Measurements from ENCODE around the gene RPLP2.
A peak's percentile ranks its signal among the peaks of the same experiment; 100 is the strongest.

RPLP2 gene

DNA sequence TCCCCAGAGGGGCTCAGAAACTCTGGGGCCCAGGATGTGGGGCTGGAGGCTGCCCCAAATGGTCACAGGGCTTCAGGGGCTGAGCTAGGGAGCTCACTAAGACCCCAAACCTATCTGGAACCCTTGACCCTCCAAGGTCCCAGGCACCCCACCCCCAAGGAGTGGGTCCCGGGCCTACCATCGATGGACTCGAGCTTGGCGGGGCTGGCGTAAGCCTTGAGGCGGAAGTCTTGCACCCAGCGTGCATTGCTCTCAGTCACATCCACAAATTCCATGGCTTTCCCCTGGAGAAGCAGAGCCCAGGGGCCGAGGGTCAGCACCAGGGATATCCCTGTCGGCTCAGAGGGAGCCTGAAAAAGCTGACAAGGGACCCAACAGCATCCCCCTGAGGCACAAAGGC is 35.9 kb upstream of the RPLP2 start:
- no peak for DNase-seq (ENCODE audit: low read depth)

DNA sequence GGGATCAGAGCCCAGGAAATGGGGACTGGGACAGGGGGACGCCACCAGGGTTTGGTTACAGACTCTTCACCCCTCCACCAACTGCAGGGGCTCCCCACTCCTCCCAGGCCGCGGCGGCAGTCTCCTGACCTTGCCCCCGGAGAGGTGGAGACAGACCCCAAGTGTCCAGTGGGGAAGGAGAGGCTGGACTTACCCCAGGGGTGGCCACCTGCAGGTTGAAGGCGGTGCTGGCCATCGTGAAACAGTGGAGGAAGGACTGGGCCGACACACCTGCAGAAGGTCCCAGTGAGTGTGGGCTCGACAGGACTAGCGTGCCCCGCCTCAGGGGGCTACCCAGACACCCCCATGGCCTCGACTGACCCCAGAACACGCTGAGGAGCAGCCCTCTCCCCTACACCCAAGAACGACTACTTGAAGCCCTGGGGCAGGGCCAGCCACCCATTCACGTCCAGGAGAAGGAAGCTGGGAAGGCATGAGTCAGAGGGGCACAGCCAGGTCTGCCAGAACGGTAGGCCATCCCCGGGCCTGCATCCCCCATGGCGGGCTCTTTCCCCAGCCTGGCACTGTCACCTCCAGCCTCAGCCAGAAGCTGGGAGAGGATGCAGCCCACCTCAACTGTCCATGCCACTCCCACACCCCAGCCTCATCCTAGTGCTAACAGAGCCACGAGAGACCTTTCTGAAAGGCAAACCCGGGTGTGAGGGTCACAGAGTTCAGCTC is 34.7 kb upstream of the RPLP2 start:
- DNase-seq (ENCODE audit: low read depth): no peak

DNA sequence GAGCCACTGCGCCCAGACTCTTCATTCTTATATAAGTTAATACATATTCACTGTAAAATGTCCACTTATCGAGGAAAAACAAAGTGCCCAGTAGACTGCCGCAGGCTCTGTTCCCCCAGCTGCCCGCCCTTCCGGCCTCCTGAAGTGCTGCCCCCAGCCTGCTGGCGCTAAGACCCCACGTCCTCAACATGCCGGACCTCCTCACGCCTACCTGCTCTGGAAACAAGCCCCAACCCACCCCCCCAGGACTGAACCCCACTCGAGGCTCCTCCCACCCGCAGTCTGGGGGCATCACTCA is 33.6 kb upstream of the RPLP2 start:
- DNase-seq (ENCODE audit: low read depth): no peak

DNA sequence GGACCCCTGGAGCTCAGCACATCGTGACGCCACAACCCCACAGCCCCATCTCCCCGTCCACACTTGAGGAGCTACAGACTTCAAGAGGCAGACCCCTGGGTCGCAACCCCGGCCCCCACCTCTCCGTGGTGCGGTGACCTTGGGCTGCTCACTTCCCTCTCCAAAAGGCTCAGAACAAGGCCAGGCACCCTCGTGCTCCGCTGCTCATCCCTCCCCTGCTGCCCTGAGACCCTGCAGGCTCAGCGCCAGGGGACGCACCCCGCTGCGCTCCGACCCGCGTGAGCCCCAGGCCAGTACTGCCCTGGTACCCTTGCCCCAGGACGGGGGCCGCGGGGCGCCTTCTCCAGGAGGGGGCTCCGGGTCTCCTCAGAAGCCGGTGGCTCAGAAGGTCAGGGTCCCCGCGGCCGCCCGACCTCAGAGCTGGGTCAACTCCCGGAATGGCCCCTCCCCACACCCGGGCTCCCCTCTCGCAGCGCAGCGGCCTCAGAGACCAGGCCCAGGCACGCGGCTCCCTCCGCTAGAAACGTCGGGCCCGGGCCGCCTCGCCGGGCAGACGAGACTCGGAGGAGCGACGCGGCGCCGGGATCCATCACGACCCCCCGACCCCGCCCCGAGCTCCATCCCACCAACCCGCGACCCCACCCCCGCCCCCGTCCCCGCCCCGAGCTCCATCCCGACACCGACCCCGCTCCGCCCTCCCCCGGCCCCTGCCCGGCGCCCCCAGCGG is 33.0 kb upstream of the RPLP2 start:
- DNase-seq (ENCODE audit: low read depth): no peak

DNA sequence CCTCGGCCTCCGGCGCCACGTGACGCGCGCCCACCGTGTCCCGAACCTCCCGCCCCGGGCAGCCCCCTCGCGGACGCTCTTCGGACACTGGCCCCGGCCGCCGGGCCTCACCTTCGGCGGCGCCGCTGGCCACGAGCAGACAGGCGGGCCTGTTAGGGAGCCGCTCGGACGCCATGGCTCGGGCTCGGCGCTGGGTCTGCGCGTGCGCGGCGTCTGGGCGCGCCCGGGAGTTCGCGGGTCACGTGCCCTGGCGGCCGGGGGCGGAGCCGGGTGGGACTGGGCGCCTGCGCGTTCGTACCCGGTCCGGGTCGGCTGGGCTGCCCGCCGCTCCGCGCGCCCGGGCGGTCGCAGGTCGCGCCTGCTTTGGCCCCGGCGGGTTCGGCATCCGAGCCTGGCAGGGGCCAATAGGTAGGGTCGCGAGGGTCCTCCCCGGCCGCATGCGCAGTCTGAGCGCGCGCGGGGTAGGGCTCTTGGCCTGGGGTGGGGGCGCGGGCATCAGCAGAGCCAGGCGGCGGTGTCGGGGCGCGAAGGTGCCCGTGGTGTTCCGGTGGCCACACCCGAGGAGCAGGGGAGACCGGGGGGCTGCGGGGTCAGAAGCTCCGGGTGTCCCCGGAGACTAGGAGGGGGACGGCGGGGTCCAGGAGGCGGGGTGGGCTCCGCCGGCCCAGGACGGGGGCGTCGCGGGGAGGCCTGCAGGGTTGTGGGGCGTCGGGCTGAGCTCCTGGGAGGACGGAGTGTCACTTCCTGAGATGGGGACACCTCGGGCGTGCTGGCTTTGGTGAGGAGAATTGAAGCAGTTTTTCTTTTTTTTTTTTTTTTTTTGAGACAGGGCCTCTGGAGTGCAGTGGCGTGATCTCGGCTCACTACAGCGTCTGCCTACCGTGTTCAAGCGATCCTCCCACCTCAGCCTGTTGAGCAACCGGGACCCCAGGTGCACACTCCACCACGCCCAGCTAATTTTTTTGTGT is 32.2 kb upstream of the RPLP2 start, which contains the start of gene GATD1:
GATD1 (minus strand) TSS at position 200 of the 968 bp plus-strand sequence; CDS start at position 175, 25 bp downstream.
- peak; percentile 85 for DNase-seq (ENCODE audit: low read depth)

DNA sequence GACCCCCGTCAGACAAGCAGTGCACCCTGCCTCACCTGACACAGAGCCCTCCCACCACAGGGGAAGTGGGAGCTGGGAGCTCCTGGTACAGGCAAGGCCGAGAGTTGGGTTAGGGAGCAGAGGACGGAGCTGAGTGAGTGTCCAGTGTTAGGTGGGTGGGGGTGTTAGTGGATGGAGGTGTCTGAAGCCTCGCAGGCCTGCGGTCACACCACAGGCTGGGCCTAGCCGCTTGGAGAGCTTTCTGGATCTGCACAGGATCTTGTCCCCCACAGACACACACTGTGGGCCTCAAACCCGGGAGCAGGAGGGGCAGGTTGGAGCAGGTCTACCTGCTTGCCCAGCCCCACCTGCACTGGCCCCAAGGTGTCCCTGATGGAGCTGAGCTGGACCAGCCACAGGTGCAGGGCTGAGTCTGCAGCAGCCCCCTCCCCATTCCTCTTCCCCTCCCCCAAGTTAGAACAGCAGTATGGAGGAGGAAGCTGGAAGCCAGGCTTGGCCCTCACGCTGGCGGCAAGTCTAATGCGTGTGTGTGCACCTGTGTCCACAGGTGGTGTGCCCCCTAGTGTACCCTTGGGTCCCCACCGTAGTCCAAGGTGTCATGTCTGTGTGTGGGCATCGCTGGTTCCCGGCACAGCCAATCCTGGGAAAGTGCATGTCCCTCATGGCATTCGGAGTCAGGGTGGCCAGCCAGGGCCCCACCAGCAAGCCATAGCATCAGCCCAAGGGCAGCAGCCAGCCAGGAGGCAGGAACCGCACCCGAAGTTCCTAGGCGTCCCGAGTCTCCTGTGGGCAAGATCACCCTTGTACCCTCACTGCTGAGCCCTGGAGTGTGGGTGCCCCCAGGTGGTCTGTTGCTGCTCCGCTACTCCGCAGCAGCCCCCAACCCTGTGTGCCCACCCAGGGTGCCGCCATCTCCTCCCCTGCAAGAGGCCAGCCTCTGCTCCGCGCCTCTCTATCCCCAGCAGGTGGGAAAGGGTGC is 30.5 kb upstream of the RPLP2 start:
- DNase-seq (ENCODE audit: low read depth): no peak

DNA sequence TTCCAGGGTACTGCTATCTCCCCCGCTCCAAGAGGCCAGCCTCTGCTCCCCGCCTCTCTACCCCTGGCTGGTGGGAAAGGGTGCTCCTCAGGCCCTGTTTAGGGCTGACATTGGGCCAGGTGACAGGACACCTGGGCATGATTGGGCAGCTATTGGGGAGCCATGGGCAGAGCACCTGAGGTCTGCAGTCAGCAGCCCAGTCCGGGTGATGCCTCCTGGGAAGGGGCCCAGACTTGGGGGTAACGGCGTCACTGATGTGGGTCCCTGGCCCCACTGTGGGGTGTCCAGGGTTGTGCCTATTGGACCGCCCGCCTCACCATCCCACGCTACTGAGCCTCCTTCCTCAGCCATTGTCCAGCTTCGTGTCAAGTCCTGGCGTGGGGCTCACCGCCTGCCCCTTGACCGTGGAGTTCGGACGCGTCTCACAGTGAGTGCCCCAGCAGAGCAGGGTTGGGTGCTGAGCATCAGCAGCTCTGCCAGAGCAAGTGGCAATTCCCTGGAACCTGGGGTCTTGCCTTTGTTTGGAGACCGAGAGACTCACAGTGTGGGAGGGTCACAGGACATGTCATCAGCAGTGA is 29.7 kb upstream of the RPLP2 start:
- DNase-seq (ENCODE audit: low read depth): no peak

DNA sequence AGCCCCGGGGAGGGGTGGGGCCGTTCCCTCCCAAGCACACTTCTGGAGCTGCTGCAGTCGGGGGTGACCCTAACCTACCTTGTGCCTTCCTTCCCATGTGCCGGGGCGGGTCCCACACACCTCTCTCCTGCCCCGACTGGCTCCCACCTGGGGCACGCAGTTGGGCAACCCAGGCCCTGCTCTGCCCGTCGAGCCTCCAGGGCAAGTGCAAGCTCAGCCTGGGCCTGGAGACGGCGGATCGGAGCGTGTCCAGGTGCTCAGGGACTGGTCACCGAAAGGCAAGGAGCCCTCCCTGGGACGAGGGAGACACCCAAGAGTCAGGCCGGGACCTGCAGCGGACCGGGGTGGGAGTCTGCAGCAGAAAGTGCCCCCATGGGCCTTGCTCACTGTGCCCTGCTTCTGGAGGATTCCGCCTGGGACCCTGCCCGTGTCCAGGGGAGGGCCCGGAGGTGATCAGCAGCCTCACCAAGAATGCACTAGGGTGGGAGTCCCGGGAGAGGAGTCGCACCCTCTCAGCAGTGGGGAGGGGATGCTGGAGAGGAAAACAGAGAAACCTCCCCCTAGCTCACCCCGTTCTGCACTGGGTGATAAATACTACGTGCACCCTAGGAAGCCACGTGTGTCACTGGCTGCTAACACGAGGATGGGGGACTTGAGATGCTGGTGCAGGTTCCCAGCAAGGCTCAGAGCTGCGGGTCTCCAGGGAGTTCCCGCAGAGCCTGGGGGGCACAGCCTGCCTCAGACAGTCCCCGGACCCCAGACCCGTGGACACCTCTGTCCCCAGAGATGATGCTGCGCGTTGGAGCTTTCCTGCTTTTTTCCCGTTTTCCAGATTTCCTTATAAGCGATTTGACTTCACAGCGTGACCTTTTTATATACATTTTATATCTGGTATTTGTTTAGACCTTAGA is 27.2 kb upstream of the RPLP2 start:
- no peak for DNase-seq (ENCODE audit: low read depth)

DNA sequence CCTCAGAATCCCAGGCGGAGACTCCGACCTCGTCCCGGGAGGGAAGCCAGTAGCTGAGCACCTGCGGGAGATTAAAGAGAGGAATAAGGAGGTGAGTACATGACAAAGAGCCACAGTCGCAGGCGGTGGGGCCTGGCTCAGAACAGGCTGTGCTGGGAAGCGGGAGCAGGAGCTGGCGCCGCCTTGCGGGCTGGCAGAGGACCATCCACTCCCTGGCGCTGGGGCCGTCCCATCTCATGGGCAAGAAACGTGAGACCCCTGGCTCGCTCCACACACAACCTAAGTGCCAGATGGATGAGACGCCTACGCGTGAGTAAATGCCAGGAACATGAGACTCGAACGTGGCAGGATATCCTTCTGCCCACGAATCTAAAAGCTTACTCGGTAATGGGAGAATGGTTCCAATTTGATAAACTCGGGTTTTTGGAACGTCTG is 26.2 kb upstream of the RPLP2 start:
- DNase-seq (ENCODE audit: low read depth): no peak

DNA sequence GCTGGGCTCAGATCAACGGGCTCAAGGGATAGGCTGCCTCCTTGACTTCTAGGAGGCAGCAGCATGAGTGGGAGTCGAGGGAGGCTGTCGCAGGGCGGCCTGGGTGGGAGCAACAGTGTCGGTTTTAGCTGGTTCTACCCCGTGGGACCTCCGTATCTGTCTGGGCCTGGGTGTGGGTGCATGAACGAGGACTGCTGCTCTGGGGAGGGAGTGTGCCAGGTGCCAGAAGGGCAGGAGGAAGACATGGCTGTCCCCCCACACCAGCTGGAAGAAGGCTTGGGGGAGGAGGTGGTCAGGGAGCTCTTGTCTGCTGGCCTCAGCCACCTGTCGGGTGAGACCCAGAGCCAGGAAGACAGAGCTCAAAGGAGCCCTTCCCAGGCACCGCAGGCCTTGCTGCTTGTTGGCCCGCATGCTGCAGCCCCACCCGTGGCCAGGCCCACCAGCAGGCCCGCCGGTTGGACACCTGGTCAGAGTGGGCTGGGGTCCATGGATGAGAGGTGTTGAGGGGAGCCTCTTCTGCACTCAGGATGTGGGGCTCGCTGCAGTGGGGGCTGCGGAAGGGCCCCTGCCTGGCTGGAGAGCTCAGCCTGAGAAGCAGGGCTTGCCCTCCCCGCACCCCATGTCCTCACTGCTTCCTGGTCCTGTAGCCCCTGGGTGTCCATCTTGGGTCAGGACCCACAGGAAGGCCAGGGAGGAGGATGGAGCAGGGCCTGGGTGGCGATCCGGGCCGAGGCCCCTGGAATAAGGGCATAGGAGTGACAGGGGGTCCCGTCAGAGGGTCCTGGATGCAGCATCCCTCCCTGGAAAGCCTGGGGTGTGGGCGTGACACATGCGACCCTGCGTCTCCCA is 23.3 kb upstream of the RPLP2 start:
- DNase-seq (ENCODE audit: low read depth): no peak

DNA sequence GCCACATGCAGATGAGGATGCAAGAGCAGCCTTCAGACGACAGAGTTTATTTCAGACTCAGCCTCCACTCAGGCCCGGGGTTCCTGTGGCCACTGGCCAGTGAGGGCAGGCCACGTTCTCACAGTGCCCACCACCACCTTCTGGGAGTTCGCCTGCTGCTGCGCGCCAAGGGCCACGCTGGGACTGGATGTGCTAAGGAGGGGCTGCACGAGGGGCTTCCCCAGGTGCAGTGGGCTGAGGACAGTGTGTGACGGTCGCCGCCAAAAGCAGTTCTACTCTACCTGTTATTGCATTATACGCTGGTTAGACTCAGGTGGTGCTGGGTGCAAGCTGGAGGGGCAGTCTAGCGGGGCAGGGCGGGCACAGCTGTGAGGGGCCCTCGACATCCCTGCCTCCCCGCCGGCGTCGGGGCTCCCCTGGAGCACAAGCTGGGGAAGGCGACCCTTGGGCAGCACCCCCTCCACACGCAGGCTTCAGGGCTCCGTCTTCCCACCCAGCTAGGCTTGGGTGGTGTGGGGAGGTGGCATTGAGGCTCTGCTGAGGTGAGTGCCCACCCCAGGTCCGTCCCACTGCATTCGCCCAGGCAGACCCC is 22.6 kb upstream of the RPLP2 start:
- no peak for DNase-seq (ENCODE audit: low read depth)

DNA sequence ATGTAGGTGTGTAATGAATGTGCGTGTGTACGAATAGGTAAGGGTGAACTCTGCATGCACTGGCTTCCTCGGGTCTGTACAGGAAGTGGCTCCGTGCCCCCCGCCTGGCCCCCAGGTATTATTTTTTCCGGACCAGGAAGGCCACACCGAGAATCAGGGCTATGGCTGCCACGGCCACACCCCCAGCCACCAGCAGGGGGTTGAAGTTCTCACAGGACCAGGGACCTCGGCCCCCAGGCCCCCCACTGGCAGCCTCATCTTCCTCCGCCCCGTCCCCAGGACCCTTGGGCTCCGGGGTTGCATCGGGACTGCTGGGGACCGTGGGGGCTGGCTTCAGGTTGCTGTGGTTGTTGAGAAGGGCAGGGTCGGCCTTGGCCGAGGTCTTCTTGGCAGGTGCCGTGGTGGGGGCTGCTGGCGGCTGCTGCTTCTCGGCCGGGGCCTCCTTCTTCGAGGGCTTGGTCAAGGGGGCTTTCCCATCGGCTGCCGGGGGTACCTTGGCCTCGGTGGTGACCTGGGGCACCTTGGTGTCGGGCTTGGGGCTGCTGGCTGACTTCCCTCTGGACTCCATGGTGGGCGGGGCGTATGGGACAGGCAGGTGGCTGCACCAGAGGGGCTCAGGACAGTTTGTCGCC is 21.6 kb upstream of the RPLP2 start:
- no peak for DNase-seq (ENCODE audit: low read depth)

DNA sequence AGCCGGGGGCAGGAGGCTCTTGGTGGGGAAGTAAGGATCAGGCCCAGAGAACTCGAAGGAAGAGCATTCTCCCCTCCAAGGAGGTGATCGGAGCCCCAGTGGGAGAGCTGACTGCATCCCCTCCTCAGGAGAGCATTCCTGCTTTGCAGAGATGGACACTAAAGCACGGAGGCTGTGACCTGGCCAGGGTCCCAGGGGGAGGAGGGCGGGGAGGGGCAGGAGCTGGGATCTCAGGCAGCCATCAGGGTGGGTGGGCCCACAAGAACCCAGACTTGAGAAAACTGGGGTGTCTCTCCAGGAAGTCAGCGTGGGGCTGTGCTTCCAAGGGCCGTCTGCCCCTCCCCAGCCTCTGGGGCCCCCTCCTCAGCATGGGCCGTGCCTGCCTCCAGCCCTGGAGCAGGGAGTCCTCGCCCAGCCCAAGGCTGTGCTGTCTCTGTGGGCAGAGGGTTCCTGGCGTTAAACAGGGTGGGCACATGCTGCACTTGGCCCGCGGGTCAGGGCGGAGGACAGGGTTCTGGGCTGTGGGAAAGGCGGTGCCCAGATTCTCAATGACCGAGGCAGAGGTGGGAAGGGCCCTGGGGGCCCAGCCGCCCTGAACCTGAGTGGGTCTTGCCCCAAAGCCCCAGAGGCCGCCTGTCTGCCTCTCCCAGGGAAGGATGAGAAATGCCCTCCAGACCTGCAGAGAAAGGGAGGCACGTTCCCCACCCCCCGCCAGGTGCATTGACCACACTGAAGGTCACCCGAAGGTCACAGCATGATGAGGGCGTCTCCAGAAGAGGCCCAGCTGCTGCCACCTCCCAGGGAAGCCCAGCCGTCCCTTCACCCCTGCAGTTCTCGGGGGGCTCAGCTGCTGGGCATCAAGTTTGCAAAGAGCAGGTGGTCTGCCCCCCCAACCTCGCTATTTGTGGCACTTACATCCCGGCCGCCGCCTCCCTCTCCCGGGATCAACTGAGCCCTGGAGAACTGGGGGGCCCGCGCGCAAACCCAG is 20.5 kb upstream of the RPLP2 start:
- DNase-seq (ENCODE audit: low read depth): no peak

DNA sequence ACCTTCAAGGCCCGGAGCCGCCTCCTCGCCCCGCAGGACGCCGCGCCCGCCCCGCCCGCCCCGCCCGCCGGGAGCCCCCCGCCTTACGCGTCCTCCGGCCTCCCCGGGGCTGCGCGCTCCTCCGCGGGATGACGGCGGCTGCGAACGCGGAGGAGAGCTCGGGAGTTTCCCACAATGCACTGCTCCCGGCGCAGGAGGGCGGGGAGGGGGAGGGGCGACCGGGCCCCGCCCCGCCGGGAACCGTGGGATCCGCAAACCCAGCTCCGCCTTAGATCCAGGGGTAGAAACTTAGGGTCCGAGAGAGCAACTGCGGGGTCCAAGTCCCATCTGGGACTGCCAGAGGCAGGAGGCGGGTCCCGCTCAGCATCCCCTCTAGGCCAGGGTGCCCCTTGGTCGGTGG is 19.8 kb upstream of the RPLP2 start, which contains the start of gene CEND1:
CEND1 (minus strand) TSS at position 148 of the 400 bp plus-strand sequence. CDS start 1,514 bp downstream, outside the sequence.
- no peak for DNase-seq (ENCODE audit: low read depth)

DNA sequence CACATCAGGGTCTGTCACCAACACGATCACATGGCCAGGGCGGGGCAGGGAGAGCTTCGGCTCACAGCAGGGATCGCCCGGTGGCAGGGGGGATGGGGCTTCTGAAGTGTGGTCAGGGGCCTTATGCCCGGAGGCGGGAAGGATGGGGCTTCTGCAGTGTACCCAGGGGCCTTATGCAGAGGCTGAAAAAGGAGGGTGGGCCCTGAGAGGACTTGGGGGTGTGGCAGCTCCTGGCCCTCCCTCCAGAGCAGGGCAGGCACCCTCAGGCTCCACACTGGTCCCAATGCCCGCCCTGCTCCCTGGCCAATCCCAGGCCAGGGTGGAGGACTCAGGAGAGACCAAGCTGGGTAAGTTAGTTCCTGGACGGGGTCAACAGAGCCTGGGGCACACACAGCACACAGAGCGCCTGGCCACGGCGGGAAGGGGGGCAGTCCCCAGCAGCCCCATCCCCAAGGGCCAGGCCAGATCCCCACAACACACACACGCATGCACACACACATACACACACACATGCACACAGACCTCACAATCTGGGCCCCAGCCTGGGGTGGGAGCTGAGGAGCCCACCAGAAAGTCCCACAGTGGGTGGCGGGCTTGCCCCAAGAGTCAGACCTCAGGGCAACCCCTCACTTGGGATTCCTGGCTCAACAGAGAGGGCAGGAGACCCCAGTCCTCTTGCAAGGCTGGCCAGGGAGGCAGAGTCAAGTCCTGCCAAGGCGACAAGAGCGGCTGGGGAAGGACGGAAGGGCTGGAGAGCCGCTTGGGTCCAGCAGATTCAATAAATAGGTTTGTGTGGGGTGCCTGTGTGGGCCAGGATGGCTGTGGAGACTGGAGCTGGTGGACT is 18.8 kb upstream of the RPLP2 start:
- DNase-seq (ENCODE audit: low read depth): no peak
